GM21381 (cell line): ENCODE measurements around the gene NPDC1.

Experiments used
- ATAC-seq: cut with Tn5 transposase; IDR thresholded peaks from one replicate; pipeline ENCODE4 v1.9.1; 2021; ENCODE audit warnings: mild to moderate bottlenecking, moderate library complexity; ENCODE audit not compliant: unreplicated experiment

Gene NPDC1

GRCh38 chr9:137027369-137028262 is 18.4 kb downstream of the NPDC1 start, which contains the start of gene ABCA2:
ABCA2 (minus strand) TSS chr9:137028237; CDS start chr9:137028140, 97 bp downstream.
- ATAC-seq: no peak

- ATAC-seq: no peak
Observed at GRCh38 chr9:137026828-137027227, 19.1 kb downstream of the NPDC1 start.

GRCh38 chr9:137026384-137026783 is 19.6 kb downstream of the NPDC1 start:
- no peak for ATAC-seq

- ATAC-seq: no peak
Observed at GRCh38 chr9:137025517-137025966, 20.4 kb downstream of the NPDC1 start.

GRCh38 chr9:137023583-137023991 is 22.4 kb downstream of the NPDC1 start:
- no peak for ATAC-seq

- no peak for ATAC-seq
Observed at GRCh38 chr9:137023157-137023556, 22.8 kb downstream of the NPDC1 start.

GRCh38 chr9:137022662-137023008 is 23.3 kb downstream of the NPDC1 start:
- ATAC-seq: no peak

- ATAC-seq: no peak
Observed at GRCh38 chr9:137021979-137022661, 23.9 kb downstream of the NPDC1 start.

- ATAC-seq: no peak
Observed at GRCh38 chr9:137021568-137021978, 24.4 kb downstream of the NPDC1 start.

- no peak for ATAC-seq
Observed at GRCh38 chr9:137020771-137021567, 25.0 kb downstream of the NPDC1 start.

- ATAC-seq: no peak
Observed at GRCh38 chr9:137019891-137020683, 25.9 kb downstream of the NPDC1 start.

GRCh38 chr9:137018761-137019559 is 27.0 kb downstream of the NPDC1 start:
- no peak for ATAC-seq

GRCh38 chr9:137017791-137018497 is 28.0 kb downstream of the NPDC1 start:
- ATAC-seq: no peak

- ATAC-seq: no peak
Observed at GRCh38 chr9:137017071-137017470, 28.9 kb downstream of the NPDC1 start.

- no peak for ATAC-seq
Observed at GRCh38 chr9:137016436-137016835, 29.5 kb downstream of the NPDC1 start.

GRCh38 chr9:137015976-137016375 is 30.0 kb downstream of the NPDC1 start:
- ATAC-seq: no peak

- no peak for ATAC-seq
Observed at GRCh38 chr9:137015540-137015930, 30.4 kb downstream of the NPDC1 start.

GRCh38 chr9:137014776-137015539 is 31.0 kb downstream of the NPDC1 start:
- ATAC-seq: no peak
